ENCODE measurements around the gene CETN1.

Gene CETN1

DNA sequence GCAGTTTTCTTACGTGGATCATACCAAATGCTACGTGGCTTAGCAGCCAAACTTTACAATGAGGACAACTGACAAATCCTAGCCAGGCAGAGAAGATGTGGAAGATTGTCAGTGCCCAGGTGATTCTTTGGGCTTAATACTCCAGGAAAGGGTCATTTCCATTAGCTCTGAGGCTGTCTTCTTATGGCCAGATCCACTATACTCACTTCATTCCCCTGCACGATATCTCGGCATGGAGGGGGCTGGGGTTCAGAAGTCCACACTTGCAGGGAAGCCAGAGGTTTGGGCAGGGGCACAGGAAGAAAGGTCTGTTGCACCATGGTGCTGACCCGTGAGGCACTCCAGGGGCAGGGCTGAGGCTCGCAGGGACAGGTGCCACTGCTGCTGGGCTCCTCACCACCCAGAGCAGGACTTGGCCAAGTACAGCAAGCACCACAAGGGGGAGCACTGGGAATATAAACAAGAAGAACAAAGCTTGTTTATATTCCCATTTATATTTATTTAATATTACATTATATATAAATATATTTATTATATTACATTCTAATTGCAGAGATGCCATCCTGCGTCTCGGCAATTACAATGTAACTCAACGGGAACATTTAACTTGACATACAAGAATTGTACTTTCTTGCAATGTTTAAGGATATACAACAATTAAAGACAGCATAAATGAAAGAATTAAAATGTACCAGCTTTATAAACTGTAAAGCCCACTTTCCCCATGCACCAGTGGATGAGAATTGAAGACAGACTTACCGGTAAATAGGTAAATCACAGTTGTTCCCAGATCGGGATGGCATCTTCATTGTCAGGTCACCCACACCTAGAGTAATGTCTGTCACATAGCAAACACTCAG is 43.8 kb downstream of the CETN1 start:
- no peak for DNase-seq

- DNase-seq: no peak
Observed at GRCh38 chr18:627231-627630, 47.1 kb downstream of the CETN1 start.

DNA sequence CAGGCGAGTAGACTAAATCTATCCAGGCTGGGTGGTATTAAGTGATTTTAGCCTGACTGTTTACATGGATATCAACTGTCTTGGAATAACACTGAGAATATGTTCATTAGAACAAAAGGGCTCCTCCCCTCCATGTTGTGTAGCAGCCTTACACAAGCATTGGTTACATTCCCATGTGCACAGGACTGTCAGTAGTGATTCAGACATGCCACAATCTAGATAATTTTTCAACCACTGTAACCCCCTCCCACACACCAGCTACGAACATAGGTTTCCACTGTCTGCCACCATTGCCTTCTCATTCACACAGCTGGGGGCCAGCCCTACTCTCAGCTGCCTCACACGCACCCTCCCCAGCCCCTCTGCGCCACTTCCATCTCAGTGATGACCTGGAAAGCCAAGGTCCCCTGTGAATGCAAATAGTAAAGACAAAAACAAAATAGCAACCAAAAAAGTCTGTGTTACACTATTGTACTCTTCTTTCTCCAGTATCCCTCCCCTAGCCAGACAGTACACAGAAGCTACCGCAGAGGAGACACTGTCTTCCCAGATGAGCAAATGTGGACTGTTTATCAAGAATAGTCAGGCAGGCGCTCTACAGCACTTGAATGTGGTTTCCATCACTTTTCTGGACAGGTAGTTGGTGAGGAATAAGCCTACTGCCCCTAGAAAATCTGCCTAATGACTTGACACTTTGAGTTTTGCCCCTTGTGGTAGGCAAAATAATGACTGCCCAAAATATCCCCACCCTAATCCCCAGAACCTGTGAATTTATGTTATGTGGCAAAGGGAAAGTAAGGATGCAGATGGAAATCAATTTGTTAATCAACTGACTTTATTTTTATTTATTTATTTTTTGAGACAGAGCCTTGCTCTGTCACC is 49.3 kb downstream of the CETN1 start:
- no peak for DNase-seq

DNA sequence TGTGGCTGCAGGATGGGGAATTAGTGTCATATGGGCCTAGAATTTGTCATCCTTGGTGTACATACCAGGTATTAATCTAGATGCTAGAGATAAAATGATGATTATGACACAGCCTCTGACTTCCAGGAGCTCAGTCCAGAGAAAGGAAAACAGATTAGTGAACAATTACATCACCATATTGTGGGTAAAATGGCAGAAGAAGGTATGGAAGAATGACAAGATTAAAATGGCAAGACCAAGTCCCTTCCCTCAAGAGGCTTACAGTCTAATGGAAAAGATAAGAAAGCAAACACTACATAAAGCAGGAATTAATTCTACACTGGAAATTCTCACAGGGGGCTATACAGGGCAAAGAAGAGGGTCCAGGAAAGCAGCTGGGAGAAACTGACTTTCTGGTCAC is 51.4 kb downstream of the CETN1 start:
- no peak for DNase-seq
